Endothelial cell of umbilical vein (primary cell): ENCODE data around the gene NYAP2. TPM values are rescaled to one million over a fixed set of nuclear protein-coding genes. Genes with fewer than 3 reads are reported as not detected.

ENCODE experiments used
- BruUV-seq: library from RNA; stranded (reverse); fragments of 400-500 nt; replicated peaks from 2 replicates; lab custom pipeline; 2021; lab: Mats Ljungman, UMichigan
- CTCF ChIA-PET: fragments of 300-600, 350-600 bp; sonication (Branson Sonifier 250); formaldehyde crosslinking; loops from one replicate; lab custom pipeline; 2021; ENCODE audit warnings: antibody characterized with exemption, inconsistent platforms; lab: Charles Lee
- POLR2A ChIA-PET: fragments of 300-600, 350-600 bp; sonication (Branson Sonifier 250); formaldehyde crosslinking; loops from one replicate; lab custom pipeline; 2021; ENCODE audit warnings: antibody characterized with exemption, inconsistent platforms; lab: Charles Lee
- DNase-seq: peaks from one replicate; pipeline ENCODE4 v3.0.0-alpha.2; 2011; ENCODE audit warnings: low read depth, low spot score
- FAIRE-seq: peaks from 2 replicates; lab custom pipeline; 2011; peaks lifted over from hg19 to GRCh38; lab: Jason Lieb, UNC
- H2AFZ ChIP-seq: 2 replicates; pipeline ENCODE4 v1.6.0; 2012; ENCODE audit warnings: low read depth, low read length, control low read depth, inconsistent platforms
- H3K27ac ChIP-seq: 2 replicates; pipeline ENCODE4 v1.5.1; 2011; ENCODE audit warnings: low read depth, mild to moderate bottlenecking, control low read depth, low read length, moderate library complexity; ENCODE audit not compliant: insufficient read depth
- H3K27me3 ChIP-seq, 2 experiments: 2 replicates each; pipeline versions ENCODE4 v1.6.0 to v1.6.1; 2011; ENCODE audit warnings: low read length in 2 of 2, mixed read lengths in 1 of 2; ENCODE audit not compliant: control insufficient read depth in 2 of 2, insufficient read depth in 2 of 2
- H3K36me3 ChIP-seq, 2 experiments: 2 replicates in 1 of 2; 3 replicates in 1 of 2; pipeline ENCODE4 v1.5.1; 2011; ENCODE audit warnings: low read length in 2 of 2, mild to moderate bottlenecking in 1 of 2, moderate library complexity in 1 of 2; ENCODE audit not compliant: control insufficient read depth in 2 of 2, insufficient read depth in 2 of 2; ENCODE audit errors: extremely low read depth in 1 of 2
- H3K4me1 ChIP-seq: 3 replicates; pipeline ENCODE4 v1.5.1; 2011; ENCODE audit warnings: mild to moderate bottlenecking, low read length; ENCODE audit not compliant: control insufficient read depth, insufficient read depth; ENCODE audit errors: extremely low read depth
- H3K4me2 ChIP-seq: 2 replicates; pipeline ENCODE4 v1.6.1; 2011; ENCODE audit warnings: low read length, control low read depth, mixed read lengths; ENCODE audit not compliant: insufficient read depth
- H3K4me3 ChIP-seq, 3 experiments: fragments of 200-600 bp in 1 of 3; sonication (generic), shearing (Covaris generic) in 1 of 3; replicated peaks in 1 of 3; 2 replicates each; pipeline ENCODE4 v1.5.1; 2011 to 2016; ENCODE audit warnings: control low read depth in 3 of 3, low read length in 3 of 3, mild to moderate bottlenecking in 2 of 3, inconsistent platforms in 1 of 3, low read depth in 1 of 3, moderate library complexity in 1 of 3; ENCODE audit not compliant: insufficient read depth in 1 of 3
- H3K79me2 ChIP-seq: 2 replicates; pipeline ENCODE4 v1.6.0; 2012; ENCODE audit warnings: low read length, inconsistent platforms; ENCODE audit not compliant: control insufficient read depth, insufficient read depth
- H3K9ac ChIP-seq: replicated peaks from 2 replicates; pipeline ENCODE3; 2011; ENCODE audit warnings: low read length, control low read depth; ENCODE audit not compliant: insufficient read depth; ENCODE audit errors: extremely low read depth
- H3K9me1 ChIP-seq: replicated peaks from 3 replicates; pipeline ENCODE4 v1.6.0; 2011; ENCODE audit warnings: mild to moderate bottlenecking, low read length; ENCODE audit not compliant: control insufficient read depth, insufficient read depth; ENCODE audit errors: extremely low read depth
- H3K9me3 ChIP-seq: replicated peaks from 2 replicates; pipeline ENCODE4 v1.5.1; 2012; ENCODE audit warnings: low read length, inconsistent platforms; ENCODE audit not compliant: control insufficient read depth, insufficient read depth
- H4K20me1 ChIP-seq: replicated peaks from 2 replicates; pipeline ENCODE3; 2011; ENCODE audit warnings: mild to moderate bottlenecking, low read length; ENCODE audit not compliant: control insufficient read depth, insufficient read depth; ENCODE audit errors: extremely low read depth
- EZH2 ChIP-seq: IDR thresholded peaks from 2 replicates; pipeline ENCODE4 v1.6.1; 2012; ENCODE audit warnings: borderline replicate concordance, low read depth, mild to moderate bottlenecking, moderate library complexity, low read length, inconsistent platforms; ENCODE audit not compliant: severe bottlenecking
- FOS ChIP-seq: IDR thresholded peaks from 2 replicates; pipeline ENCODE4 v1.6.1; 2011; ENCODE audit warnings: mild to moderate bottlenecking, low read length, moderate library complexity, borderline replicate concordance; ENCODE audit not compliant: insufficient read depth
- GATA2 ChIP-seq: IDR thresholded peaks from 2 replicates; pipeline ENCODE4 v1.7.0; 2011; ENCODE audit warnings: low read depth, mild to moderate bottlenecking, moderate library complexity, mixed read lengths, low read length; ENCODE audit not compliant: insufficient read length, insufficient read depth
- JUN ChIP-seq: IDR thresholded peaks from 2 replicates; pipeline ENCODE4 v1.6.1; 2011; ENCODE audit warnings: borderline replicate concordance, low read depth; ENCODE audit not compliant: insufficient read length, insufficient read depth
- MYC ChIP-seq: IDR thresholded peaks from one replicate; pipeline ENCODE4 v1.6.1; 2011; ENCODE audit warnings: mild to moderate bottlenecking, low read depth, low read length
- POLR2A ChIP-seq: IDR thresholded peaks from 2 replicates; pipeline ENCODE4 v1.6.1; 2012; ENCODE audit warnings: low read depth, mild to moderate bottlenecking, control low read depth, low read length
- POLR2AphosphoS5 ChIP-seq: IDR thresholded peaks from 2 replicates; pipeline ENCODE4 v1.6.1; 2012; ENCODE audit warnings: low read depth, mild to moderate bottlenecking, control low read depth, low read length, moderate library complexity; ENCODE audit not compliant: insufficient read depth
- dilution Hi-C: fragments of 300-500 bp; cut with MboI; formaldehyde crosslinking; loops from one replicate; pipeline ENCODE4 v1.15.0; 2019; ENCODE audit warnings: low sequenced_read_pairs; ENCODE audit not compliant: extremely low pct_ligation_motif_present
- intact Hi-C: fragments of 100-400 bp; cut with micrococcal nuclease; formaldehyde crosslinking; loops from one replicate; pipeline ENCODE4 v1.10.0; 2022
- polyA plus RNA-seq, 4 experiments: library from polyadenylated mRNA; depleted of rRNA in 3 of 4; stranded (reverse) in 3 of 4; unstranded in 1 of 4; fragments of >200 nt; gene quantifications; 2 replicates each; pipeline versions ENCODE4 v1.2.1 to v1.2.3, GENCODE V29; 2011 to 2012; ENCODE audit warnings: missing spikeins in 1 of 4
- total RNA-seq: library from RNA; stranded (reverse); gene quantifications from 2 replicates; pipeline ENCODE4 v1.2.3, GENCODE V29; 2021
- TF ChIP-seq, protein P1 (sequence below): IDR thresholded peaks from 2 replicates; pipeline ENCODE4 v1.6.1; 2011; ENCODE audit not compliant: insufficient read depth, insufficient read length
- TF ChIP-seq, protein P2 (sequence below), 2 donors: IDR thresholded peaks; 1 replicate in 1 of 2; 2 replicates in 1 of 2; pipeline ENCODE4 v1.5.1; 2011; ENCODE audit warnings: low read length in 2 of 2, mild to moderate bottlenecking in 2 of 2, moderate library complexity in 2 of 2, control low read depth in 1 of 2, inconsistent platforms in 1 of 2, low read depth in 1 of 2; ENCODE audit not compliant: insufficient read depth in 1 of 2; ENCODE audit errors: extremely low read depth in 1 of 2

Gene NYAP2
- total and polyA plus RNA-seq, 2 donors (not counting 3 experiments of a cell fraction or from before 2014, with no cell fraction given): not detected

GRCh38 chr2:225468131-225468530, 68.6 kb downstream of the NYAP2 start:
- no peaks in the 10 kb centered on the region for H4K20me1 ChIP-seq
- dilution Hi-C loops: no loop called here
- BruUV-seq: no TSS peak
- H3K27ac ChIP-seq: no peak overlapping the region
- TF ChIP-seq, protein P1, sequence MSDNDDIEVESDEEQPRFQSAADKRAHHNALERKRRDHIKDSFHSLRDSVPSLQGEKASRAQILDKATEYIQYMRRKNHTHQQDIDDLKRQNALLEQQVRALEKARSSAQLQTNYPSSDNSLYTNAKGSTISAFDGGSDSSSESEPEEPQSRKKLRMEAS: no peak
- TF ChIP-seq FOS: no peak
- TF ChIP-seq MYC: no peak
- TF ChIP-seq, protein P2, sequence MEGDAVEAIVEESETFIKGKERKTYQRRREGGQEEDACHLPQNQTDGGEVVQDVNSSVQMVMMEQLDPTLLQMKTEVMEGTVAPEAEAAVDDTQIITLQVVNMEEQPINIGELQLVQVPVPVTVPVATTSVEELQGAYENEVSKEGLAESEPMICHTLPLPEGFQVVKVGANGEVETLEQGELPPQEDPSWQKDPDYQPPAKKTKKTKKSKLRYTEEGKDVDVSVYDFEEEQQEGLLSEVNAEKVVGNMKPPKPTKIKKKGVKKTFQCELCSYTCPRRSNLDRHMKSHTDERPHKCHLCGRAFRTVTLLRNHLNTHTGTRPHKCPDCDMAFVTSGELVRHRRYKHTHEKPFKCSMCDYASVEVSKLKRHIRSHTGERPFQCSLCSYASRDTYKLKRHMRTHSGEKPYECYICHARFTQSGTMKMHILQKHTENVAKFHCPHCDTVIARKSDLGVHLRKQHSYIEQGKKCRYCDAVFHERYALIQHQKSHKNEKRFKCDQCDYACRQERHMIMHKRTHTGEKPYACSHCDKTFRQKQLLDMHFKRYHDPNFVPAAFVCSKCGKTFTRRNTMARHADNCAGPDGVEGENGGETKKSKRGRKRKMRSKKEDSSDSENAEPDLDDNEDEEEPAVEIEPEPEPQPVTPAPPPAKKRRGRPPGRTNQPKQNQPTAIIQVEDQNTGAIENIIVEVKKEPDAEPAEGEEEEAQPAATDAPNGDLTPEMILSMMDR (IDR thresholded peaks at IDR 0.05; ENCODE audit: extremely low read depth in 1 of 2, insufficient read depth in 1 of 2, low read depth in 1 of 2, low read length in 2 of 2): no peak
- no peak for TF ChIP-seq POLR2A
- no peak for TF ChIP-seq GATA2
- TF ChIP-seq POLR2AphosphoS5: no peak
- no peak for TF ChIP-seq JUN
- TF ChIP-seq EZH2: no peak
- intact Hi-C loops: no loop called here
- H3K9ac ChIP-seq: no peak overlapping the region
- H3K4me2 ChIP-seq: no peak overlapping the region
- FAIRE-seq: no peak
- H3K9me3 ChIP-seq: no peaks in the 10 kb centered on the region
- no peak overlapping the region for H2AFZ ChIP-seq
- no peaks in the 10 kb centered on the region for H3K79me2 ChIP-seq
- DNase-seq: no peak
- no peak overlapping the region for H3K4me3 ChIP-seq
- H3K27me3 ChIP-seq: no peaks in the 10 kb centered on the region
- CTCF ChIA-PET: no interaction called here
- POLR2A ChIA-PET: no interaction called here
- H3K36me3 ChIP-seq: no peaks in the 10 kb centered on the region
- H3K4me1 ChIP-seq: no peaks in the 10 kb centered on the region
- no peaks in the 10 kb centered on the region for H3K9me1 ChIP-seq
